Kasumi-1 (cell line): ENCODE data around the gene PPP3R1.
A peak's percentile ranks its signal among the peaks of the same experiment; 100 is the strongest.
"Not testable (repeated sequence)": the region's sequence is repeated elsewhere in the genome, so short reads cannot be mapped to it uniquely, and the experiment has no call there.

Source experiments
- DNase-seq, 2 experiments: peaks; one replicate each; lab custom pipeline; 2025; lab: John Stamatoyannopoulos, UW

The PPP3R1 gene

GRCh38 chr2:68188831-68189230 is 63.5 kb downstream of the PPP3R1 start:
- DNase-seq = no peak

- no peak for DNase-seq
Measured at GRCh38 chr2:68187329-68187728, 65.0 kb downstream of the PPP3R1 start.

GRCh38 chr2:68185541-68186164 is 66.7 kb downstream of the PPP3R1 start:
- DNase-seq = peak; percentile 65 to 66

- no peak for DNase-seq
Measured at GRCh38 chr2:68182902-68183301, 69.4 kb downstream of the PPP3R1 start.

GRCh38 chr2:68178954-68179627 is 73.2 kb downstream of the PPP3R1 start:
- no peak for DNase-seq

GRCh38 chr2:68178432-68178831 is 73.9 kb downstream of the PPP3R1 start:
- no peak for DNase-seq

- no peak for DNase-seq
Measured at GRCh38 chr2:68177541-68177940, 74.8 kb downstream of the PPP3R1 start.

GRCh38 chr2:68176657-68177056 is 75.7 kb downstream of the PPP3R1 start:
- DNase-seq = peak; percentile 24 to 27

GRCh38 chr2:68175210-68175609 is 77.1 kb downstream of the PPP3R1 start:
- DNase-seq = not testable (repeated sequence)

- DNase-seq = peak; percentile 95 to 97
Measured at GRCh38 chr2:68172990-68173700, 79.2 kb downstream of the PPP3R1 start.

- no peak for DNase-seq
Measured at GRCh38 chr2:68172521-68172920, 79.8 kb downstream of the PPP3R1 start.

- DNase-seq = no peak
Measured at GRCh38 chr2:68171684-68172083, 80.6 kb downstream of the PPP3R1 start.

GRCh38 chr2:68171146-68171545 is 81.2 kb downstream of the PPP3R1 start:
- DNase-seq = no peak

- DNase-seq = no peak
Measured at GRCh38 chr2:68169308-68169707, 83.0 kb downstream of the PPP3R1 start.

GRCh38 chr2:68167186-68167585 is 85.1 kb downstream of the PPP3R1 start:
- DNase-seq = no peak

- DNase-seq = no peak
Measured at GRCh38 chr2:68163641-68164040, 88.7 kb downstream of the PPP3R1 start.

GRCh38 chr2:68158134-68158447 is 94.2 kb downstream of the PPP3R1 start:
- peak in 1 of 2 experiments; percentile 54 for DNase-seq

GRCh38 chr2:68157402-68158133 is 94.8 kb downstream of the PPP3R1 start, which contains the start of gene PNO1:
TSS of gene PNO1 (plus strand) at chr2:68157888. CDS start at chr2:68157935, 47 bp downstream.
- DNase-seq = peak; percentile 91 to 93

- no peak for DNase-seq
Measured at GRCh38 chr2:68157002-68157401, 95.3 kb downstream of the PPP3R1 start.

- DNase-seq = no peak
Measured at GRCh38 chr2:68156419-68156818, 95.9 kb downstream of the PPP3R1 start.

GRCh38 chr2:68155618-68156017 is 96.7 kb downstream of the PPP3R1 start:
- DNase-seq = no peak

- DNase-seq = peak; percentile 47 to 48
Measured at GRCh38 chr2:68152681-68153347, 99.5 kb downstream of the PPP3R1 start.
